CD4-positive, alpha-beta T cell treated with Interleukin-15 for 1 hour (primary cell): ENCODE results near the gene CXCL14.

Experiments used
- DNase-seq: peaks from one replicate; pipeline ENCODE4 v3.0.0-alpha.2; 2020

CXCL14 gene

GRCh38 chr5:135578685-135579341 lies at the start of gene CXCL14:
CXCL14 (minus strand) TSS chr5:135578991; CDS start chr5:135578778, 213 bp downstream.
- DNase-seq: peak; percentile 28

GRCh38 chr5:135626636-135627035 lies 47.8 kb upstream of the CXCL14 start:
- no peak for DNase-seq

GRCh38 chr5:135625961-135626360 lies 47.2 kb upstream of the CXCL14 start:
- DNase-seq: no peak

- no peak for DNase-seq
Measured at GRCh38 chr5:135625486-135625885, 46.7 kb upstream of the CXCL14 start.

GRCh38 chr5:135625061-135625460 lies 46.3 kb upstream of the CXCL14 start:
- no peak for DNase-seq

GRCh38 chr5:135623186-135623715 lies 44.5 kb upstream of the CXCL14 start:
- no peak for DNase-seq

- no peak for DNase-seq
Measured at GRCh38 chr5:135615581-135616260, 36.9 kb upstream of the CXCL14 start.

- no peak for DNase-seq
Measured at GRCh38 chr5:135615171-135615570, 36.4 kb upstream of the CXCL14 start.

GRCh38 chr5:135609981-135610380 lies 31.2 kb upstream of the CXCL14 start:
- DNase-seq: no peak

- no peak for DNase-seq
Measured at GRCh38 chr5:135608761-135609443, 30.1 kb upstream of the CXCL14 start.

- DNase-seq: no peak
Measured at GRCh38 chr5:135608361-135608760, 29.6 kb upstream of the CXCL14 start.

- no peak for DNase-seq
Measured at GRCh38 chr5:135606431-135606830, 27.6 kb upstream of the CXCL14 start.

- no peak for DNase-seq
Measured at GRCh38 chr5:135605221-135605620, 26.4 kb upstream of the CXCL14 start.

- DNase-seq: no peak
Measured at GRCh38 chr5:135604056-135604455, 25.3 kb upstream of the CXCL14 start.

GRCh38 chr5:135602882-135603721 lies 24.3 kb upstream of the CXCL14 start:
- no peak for DNase-seq

GRCh38 chr5:135601466-135601865 lies 22.7 kb upstream of the CXCL14 start:
- no peak for DNase-seq

- DNase-seq: no peak
Measured at GRCh38 chr5:135600971-135601381, 22.2 kb upstream of the CXCL14 start.

GRCh38 chr5:135600152-135600570 lies 21.4 kb upstream of the CXCL14 start:
- DNase-seq: no peak

GRCh38 chr5:135599421-135600151 lies 20.8 kb upstream of the CXCL14 start:
- DNase-seq: no peak

- DNase-seq: no peak
Measured at GRCh38 chr5:135598691-135599395, 20.1 kb upstream of the CXCL14 start.

GRCh38 chr5:135596788-135597187 lies 18.0 kb upstream of the CXCL14 start:
- no peak for DNase-seq
